A673 (cell line): ENCODE measurements around the gene TIAL1.
"Not testable (repeated sequence)": the region's sequence is repeated elsewhere in the genome, so short reads cannot be mapped to it uniquely, and the experiment has no call there.

ENCODE experiments used
- CTCF ChIP-seq: fragments of 300-800, 200-600 bp; sonication (generic); conservative IDR thresholded peaks from 2 replicates; pipeline ENCODE4 v1.5.1; 2017; ENCODE audit warnings: low read depth, mild to moderate bottlenecking, antibody characterized with exemption, low read length, moderate library complexity, mixed read lengths
- EZH2 ChIP-seq: fragments of 200-600 bp; sonication (generic); IDR thresholded peaks from 2 replicates; pipeline ENCODE4 v1.6.1; 2017; ENCODE audit warnings: borderline replicate concordance, low read depth, mild to moderate bottlenecking, mixed read lengths, antibody characterized with exemption, low read length; ENCODE audit not compliant: poor library complexity, severe bottlenecking

DNA sequence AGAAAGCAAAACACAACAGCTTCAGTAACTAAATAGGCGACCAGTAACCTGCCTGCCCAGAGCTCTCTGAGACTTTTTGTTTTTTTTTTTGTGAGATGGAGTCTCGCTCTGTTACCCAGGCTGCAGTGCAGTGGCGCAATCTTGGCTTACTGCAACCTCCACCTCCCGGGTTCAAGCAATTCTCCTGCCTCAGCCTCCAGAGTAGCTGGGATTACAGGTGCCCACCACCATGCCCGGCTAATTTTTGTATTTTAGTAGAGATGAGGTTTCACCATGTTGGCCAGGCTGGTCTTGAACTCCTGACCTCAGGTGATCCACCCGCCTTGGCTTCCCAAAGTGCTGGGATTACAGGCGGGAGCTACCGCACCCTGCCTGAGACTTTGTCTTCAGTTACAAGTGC is 23.0 kb upstream of the TIAL1 start:
- TF ChIP-seq CTCF, EZH2: not testable (repeated sequence)
